Measurements from ENCODE around the gene DYNC1I1. TPM values are rescaled to one million over a fixed set of nuclear protein-coding genes. Genes with fewer than 3 reads are reported as not detected.
A peak's percentile ranks its signal among the peaks of the same experiment; 100 is the strongest.

Gene DYNC1I1
- total RNA-seq, 1 donor from 2014 or later: 4.4 TPM

- no peaks in the 10 kb centered on the region for H3K27me3 Mint-ChIP-seq (ENCODE audit: low read depth)
- DNase-seq (ENCODE audit: low spot score in 2 of 2, unreplicated experiment in 2 of 2): no peak
- no peak overlapping the region for H3K4me3 Mint-ChIP-seq
- peak overlapping the region; percentile 3 for H3K27ac Mint-ChIP-seq
- H3K9me3 Mint-ChIP-seq: peaks cover 9% of the 10 kb centered on the region
- H3K36me3 Mint-ChIP-seq: peaks cover 24% of the 10 kb centered on the region
- no peak for TF ChIP-seq CTCF (IDR thresholded peaks at IDR 0.05; ENCODE audit: unreplicated experiment)
- peaks cover 41% of the 10 kb centered on the region for H3K4me1 Mint-ChIP-seq
These were observed 364.4 kb downstream of the DYNC1I1 start for GRCh38 chr7:96136600-96137239.

GRCh38 chr7:96143495-96144259, 371.3 kb downstream of the DYNC1I1 start:
- no peak for TF ChIP-seq CTCF (IDR thresholded peaks at IDR 0.05; ENCODE audit: unreplicated experiment)
- no peak for DNase-seq (ENCODE audit: low spot score in 2 of 2, unreplicated experiment in 2 of 2)
- Mint-ChIP-seq H3K36me3 (peaks cover 7% of the 10 kb centered on the region), H3K27ac (no peak overlapping the region), H3K27me3 (ENCODE audit: low read depth) (no peaks in the 10 kb centered on the region), H3K9me3 (peaks cover 3% of the 10 kb centered on the region), H3K4me3 (no peak overlapping the region), H3K4me1 (peaks cover 21% of the 10 kb centered on the region)

- TF ChIP-seq CTCF (IDR thresholded peaks at IDR 0.05; ENCODE audit: unreplicated experiment): no peak
- Mint-ChIP-seq H3K27me3 (ENCODE audit: low read depth) (no peaks in the 10 kb centered on the region), H3K27ac (no peak overlapping the region), H3K36me3 (peaks cover 7% of the 10 kb centered on the region), H3K4me1 (peaks cover 21% of the 10 kb centered on the region), H3K9me3 (peaks cover 3% of the 10 kb centered on the region), H3K4me3 (no peak overlapping the region)
- no peak for DNase-seq (ENCODE audit: low spot score in 2 of 2, unreplicated experiment in 2 of 2)
These were observed 371.8 kb downstream of the DYNC1I1 start for GRCh38 chr7:96144260-96144526.

Other genes with a start within 250 kb of the DYNC1I1 start
- 0.98 to 1.1 TPM (median 1.0 TPM) in 3 replicates for gene PDK4, start 176.0 kb upstream of the DYNC1I1 start, total RNA-seq

All from mesothelial cell of epicardium (in vitro differentiated cells).